Fibroblast of lung (primary cell): Measurements from ENCODE around the gene C12orf43.

Experiments used
- EZH2 ChIP-seq: IDR thresholded peaks from 2 replicates; pipeline ENCODE4 v1.5.1; 2012; ENCODE audit warnings: low read length, control low read depth, mild to moderate bottlenecking; ENCODE audit errors: missing control alignments
- TF ChIP-seq, protein P1 (sequence below), 2 donors: IDR thresholded peaks in 1 of 2; conservative IDR thresholded peaks in 1 of 2; 1 replicate in 1 of 2; 2 replicates in 1 of 2; pipeline ENCODE4 v1.5.1; 2011 to 2012; ENCODE audit warnings: low read length in 2 of 2, control low read depth in 1 of 2, inconsistent platforms in 1 of 2, low read depth in 1 of 2, mild to moderate bottlenecking in 1 of 2

DNA sequence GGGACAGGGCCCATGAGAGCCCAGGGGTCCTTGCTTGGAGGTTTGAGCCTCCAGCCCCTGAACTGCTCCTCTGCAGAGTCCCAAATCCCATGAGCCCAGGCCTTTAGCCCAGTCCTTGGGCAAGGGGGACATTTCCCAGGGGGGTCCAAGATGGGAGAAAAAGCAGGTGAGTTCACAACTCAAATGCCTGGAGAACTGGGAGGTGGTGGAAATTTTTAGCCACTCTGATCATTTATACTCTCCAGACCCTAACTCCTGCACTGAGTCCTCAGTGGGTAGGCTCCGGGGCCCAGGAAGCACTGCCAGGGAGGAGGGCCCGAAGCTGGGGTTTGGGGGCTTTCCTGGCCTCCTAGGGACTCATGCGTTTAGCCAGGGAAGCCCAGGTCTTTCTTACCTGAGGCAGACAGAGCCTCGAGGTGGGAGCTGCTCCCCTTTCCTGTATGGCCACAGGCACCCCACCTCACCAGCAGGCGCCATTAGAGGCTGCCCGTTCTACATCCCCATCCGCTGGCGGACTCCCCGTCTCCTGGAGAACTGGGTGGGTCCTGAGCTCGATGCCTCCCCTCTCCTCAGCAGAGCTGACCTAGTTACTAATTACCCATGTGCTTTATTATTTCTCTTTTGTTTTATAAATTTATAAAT is 36.9 kb downstream of the C12orf43 start:
- TF ChIP-seq, protein P1, sequence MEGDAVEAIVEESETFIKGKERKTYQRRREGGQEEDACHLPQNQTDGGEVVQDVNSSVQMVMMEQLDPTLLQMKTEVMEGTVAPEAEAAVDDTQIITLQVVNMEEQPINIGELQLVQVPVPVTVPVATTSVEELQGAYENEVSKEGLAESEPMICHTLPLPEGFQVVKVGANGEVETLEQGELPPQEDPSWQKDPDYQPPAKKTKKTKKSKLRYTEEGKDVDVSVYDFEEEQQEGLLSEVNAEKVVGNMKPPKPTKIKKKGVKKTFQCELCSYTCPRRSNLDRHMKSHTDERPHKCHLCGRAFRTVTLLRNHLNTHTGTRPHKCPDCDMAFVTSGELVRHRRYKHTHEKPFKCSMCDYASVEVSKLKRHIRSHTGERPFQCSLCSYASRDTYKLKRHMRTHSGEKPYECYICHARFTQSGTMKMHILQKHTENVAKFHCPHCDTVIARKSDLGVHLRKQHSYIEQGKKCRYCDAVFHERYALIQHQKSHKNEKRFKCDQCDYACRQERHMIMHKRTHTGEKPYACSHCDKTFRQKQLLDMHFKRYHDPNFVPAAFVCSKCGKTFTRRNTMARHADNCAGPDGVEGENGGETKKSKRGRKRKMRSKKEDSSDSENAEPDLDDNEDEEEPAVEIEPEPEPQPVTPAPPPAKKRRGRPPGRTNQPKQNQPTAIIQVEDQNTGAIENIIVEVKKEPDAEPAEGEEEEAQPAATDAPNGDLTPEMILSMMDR (conservative IDR thresholded peaks at IDR 0.05 in 1 of 2, IDR thresholded peaks at IDR 0.05 in 1 of 2; ENCODE audit: low read depth in 1 of 2, low read length in 2 of 2) = no peak
- TF ChIP-seq EZH2 = no peak
